ENCODE measurements around the gene FBXO41.

Gene FBXO41

GRCh38 chr2:73290049-73290839 lies 6.0 kb upstream of the FBXO41 start:
- DNase-seq (ENCODE audit: low read depth, low spot score) = no peak

DNA sequence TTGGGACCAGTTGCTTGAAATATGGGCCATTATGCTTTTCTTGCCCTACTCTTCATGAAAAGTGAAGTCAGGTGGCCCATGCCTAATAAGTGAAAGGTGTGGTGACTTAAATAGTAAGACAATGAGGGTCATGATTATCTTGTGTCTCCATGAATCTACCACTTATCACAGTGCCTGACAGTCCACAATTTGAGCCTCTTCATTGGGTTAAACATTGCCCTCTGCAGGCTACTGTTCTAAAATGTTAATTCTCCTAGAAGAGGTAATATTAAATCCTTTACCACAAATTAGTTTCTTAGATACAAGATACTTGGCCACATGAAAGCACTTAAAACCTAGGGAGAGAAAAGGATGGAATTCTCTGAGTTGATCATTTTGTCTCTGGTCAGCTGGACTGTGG lies 5.0 kb upstream of the FBXO41 start:
- no peak for DNase-seq (ENCODE audit: low read depth, low spot score)

GRCh38 chr2:73286134-73286655 lies 1.9 kb upstream of the FBXO41 start:
- DNase-seq (ENCODE audit: low read depth, low spot score) = no peak

DNA sequence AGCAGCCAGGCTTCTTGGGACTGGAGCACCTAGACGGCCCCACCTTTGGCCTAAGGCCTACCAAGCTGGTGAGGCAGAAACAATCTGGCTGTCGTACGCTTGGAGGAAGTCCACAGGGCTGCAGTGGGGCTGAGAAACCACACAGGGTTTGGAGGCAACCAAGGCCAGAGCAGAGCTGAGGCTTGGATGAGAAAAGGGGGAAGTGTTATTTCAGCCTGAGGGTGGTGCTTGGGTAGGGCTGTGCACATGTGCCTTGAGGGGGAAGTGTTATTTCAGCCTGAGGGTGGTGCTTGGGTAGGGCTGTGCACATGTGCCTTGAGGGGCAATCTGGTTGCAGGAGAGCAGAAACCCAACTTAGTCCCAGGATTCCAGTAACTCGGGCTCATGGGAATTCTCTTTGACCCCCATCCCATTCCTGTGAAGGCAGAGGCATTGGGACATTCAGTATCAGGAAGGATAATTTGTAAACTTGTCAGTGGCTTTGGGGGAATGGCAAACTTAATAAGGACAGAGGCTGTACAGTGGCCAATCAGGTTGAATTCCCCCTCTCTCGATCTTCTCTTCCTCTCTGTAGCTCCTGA lies 971 bp upstream of the FBXO41 start:
- no peak for DNase-seq (ENCODE audit: low read depth, low spot score)

GRCh38 chr2:73283545-73284295 lies 558 bp downstream of the FBXO41 start:
- DNase-seq (ENCODE audit: low read depth, low spot score) = no peak

GRCh38 chr2:73282924-73283544 lies 1.2 kb downstream of the FBXO41 start:
- no peak for DNase-seq (ENCODE audit: low read depth, low spot score)

- DNase-seq (ENCODE audit: low read depth, low spot score) = no peak
These were observed 3.0 kb downstream of the FBXO41 start for GRCh38 chr2:73281244-73281643.

- DNase-seq (ENCODE audit: low read depth, low spot score) = no peak
These were observed 4.4 kb downstream of the FBXO41 start for GRCh38 chr2:73279852-73280251.

GRCh38 chr2:73272270-73272669 lies 12.0 kb downstream of the FBXO41 start:
- DNase-seq (ENCODE audit: low read depth, low spot score) = no peak

DNA sequence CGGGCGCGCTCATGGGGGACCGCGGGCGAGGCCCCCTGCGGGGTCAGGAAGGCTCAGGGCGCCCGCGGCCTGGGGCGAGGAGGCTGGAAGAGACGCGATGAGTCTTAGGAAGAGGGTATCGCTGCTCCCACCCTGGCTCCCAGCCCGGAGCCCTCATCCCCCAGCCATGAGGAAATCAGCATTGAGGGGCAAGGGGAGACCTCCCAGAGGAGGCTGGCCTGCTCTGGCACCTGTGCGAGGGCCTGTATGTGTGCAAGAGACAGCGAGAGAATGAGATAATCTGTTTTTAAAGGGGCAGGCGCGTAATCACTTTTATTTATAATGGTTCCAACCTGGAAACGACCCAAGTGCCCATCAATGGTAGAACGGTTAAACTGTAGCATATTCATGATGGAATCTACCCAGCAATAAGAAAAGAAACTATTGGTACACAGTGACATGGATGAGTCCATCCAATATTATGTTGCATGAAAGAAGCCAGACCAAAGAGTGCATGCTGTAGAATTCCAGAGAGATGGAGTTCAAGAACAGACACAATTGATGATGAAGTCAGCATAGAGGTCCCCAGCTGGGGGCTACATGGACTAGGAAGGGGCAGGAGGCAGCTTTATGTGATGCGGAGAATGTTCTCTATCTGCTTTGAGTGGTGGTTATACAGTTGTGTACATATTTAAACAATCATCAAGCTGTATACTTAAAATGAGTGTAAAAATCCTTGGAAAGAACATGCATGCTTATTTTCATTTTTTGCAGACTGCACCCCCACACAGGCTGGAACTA lies 14.4 kb downstream of the FBXO41 start:
- no peak for DNase-seq (ENCODE audit: low read depth, low spot score)

GRCh38 chr2:73268830-73269685 lies 15.2 kb downstream of the FBXO41 start:
- peak; percentile 51 for DNase-seq (ENCODE audit: low read depth, low spot score)

GRCh38 chr2:73268366-73268829 lies 15.9 kb downstream of the FBXO41 start:
- no peak for DNase-seq (ENCODE audit: low read depth, low spot score)

DNA sequence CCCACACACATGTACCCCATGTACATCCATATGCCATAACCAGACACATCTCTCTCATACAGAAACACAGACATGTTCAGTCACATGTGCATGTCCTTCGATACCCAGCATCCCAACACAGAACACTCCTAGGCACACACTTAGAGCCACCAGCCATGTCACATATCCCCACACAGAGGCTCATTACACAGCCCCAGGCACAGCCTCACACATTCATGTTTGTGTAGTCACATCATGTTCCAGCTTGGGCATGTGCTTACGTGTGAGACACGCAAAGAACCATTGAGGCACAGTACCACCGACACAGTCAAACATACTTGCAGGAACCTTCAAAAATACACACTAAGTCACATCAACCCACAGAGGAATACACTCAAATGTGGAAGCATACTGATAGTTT lies 17.3 kb downstream of the FBXO41 start:
- DNase-seq (ENCODE audit: low read depth, low spot score) = no peak

DNA sequence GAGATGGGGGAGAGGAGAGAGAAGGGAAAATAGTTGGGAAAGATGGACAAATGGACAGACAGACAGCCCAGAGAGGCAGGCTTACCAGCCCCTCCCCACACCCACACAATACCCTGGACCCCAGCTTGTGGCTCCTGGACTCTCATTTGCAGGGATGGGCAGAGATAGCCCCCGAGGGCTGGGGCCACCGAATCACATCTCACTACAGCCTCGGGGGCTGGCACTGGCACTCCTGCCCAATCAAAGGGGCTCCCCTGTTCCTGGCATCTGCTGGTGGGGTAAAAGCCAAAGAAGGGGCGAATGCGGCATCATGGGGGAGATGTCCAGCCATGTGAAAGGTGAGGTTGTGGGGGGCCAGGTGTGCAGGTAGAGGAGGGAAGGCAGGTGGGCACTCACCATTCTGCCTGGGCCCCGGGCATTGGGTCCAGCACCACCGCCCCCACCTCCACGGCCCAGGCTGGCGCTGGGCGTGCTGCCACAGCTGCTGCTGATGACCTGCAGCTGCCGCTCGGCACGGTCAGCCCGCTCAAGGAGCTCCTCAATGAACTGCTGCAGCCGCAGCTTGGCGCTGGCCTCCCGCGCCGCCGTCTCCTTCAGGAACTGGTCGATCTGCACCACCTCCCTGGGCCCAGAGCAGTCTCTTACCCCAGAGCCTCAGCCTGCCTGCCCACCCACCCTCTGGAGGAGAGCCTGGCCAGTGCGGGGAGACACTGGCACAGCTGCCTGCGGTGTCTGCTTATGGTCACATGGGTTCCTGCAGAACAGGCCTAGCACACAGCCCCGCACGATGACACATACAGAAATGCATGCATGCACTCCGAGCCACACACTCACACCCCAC lies 18.0 kb downstream of the FBXO41 start:
- no peak for DNase-seq (ENCODE audit: low read depth, low spot score)

GRCh38 chr2:73265298-73266060 lies 18.8 kb downstream of the FBXO41 start:
- DNase-seq (ENCODE audit: low read depth, low spot score) = no peak

- DNase-seq (ENCODE audit: low read depth, low spot score) = no peak
These were observed 19.5 kb downstream of the FBXO41 start for GRCh38 chr2:73264783-73265182.

- no peak for DNase-seq (ENCODE audit: low read depth, low spot score)
These were observed 20.0 kb downstream of the FBXO41 start for GRCh38 chr2:73264332-73264606.

DNA sequence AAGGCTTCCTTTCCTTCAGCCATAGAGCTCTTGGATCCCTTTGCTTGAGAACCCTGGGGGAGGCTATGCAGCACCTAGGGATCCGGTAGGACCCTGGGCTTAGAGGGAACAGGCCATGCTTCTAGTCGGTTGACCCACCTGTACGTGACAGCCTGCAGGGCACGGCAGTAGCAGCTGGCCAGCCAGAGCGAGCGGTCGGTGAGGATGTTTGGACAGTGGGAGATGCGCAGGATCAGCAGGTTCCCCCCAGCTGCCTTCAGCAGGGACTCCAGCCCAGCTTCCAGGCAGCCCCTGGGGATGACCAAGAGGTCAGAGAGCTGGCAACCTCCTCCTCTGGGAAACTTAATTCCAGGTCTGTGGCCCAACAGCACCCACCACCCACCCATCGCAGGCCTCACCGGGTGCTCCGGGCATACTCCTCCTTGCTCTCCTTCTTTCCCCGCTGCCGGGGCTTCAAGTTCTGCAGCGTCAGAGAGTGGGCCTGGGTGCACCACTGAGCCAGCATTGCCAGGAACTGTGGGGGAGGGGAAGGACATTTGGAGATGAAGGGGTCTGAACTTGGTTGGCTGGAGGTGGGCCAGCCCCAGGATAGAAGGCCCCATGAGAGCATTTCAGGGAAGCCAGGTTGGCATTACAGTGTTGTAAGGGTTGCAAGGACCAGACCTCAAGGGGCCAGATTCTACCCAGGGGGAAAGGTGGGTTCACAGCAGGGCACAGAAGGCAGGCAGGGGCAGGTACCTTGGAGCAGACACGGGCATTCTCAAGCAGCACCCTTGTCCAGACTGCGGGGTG lies 20.5 kb downstream of the FBXO41 start:
- DNase-seq (ENCODE audit: low read depth, low spot score) = no peak
